GM21723 (cell line): ENCODE results near the gene AK5.
"Not testable (repeated sequence)": the region's sequence is repeated elsewhere in the genome, so short reads cannot be mapped to it uniquely, and the experiment has no call there.

Experiments
- ATAC-seq: cut with Tn5 transposase; IDR thresholded peaks from one replicate; pipeline ENCODE4 v1.9.1; 2021; ENCODE audit warnings: mild to moderate bottlenecking, moderate library complexity; ENCODE audit not compliant: unreplicated experiment

AK5 gene

GRCh38 chr1:77398152-77398551 lies 116.3 kb downstream of the AK5 start:
- no peak for ATAC-seq

GRCh38 chr1:77399250-77400086 lies 117.6 kb downstream of the AK5 start:
- no peak for ATAC-seq

GRCh38 chr1:77400781-77401180 lies 119.0 kb downstream of the AK5 start:
- no peak for ATAC-seq

GRCh38 chr1:77401384-77401783 lies 119.6 kb downstream of the AK5 start:
- no peak for ATAC-seq

- no peak for ATAC-seq
These were observed 123.4 kb downstream of the AK5 start for GRCh38 chr1:77405186-77405585.

- ATAC-seq: no peak
These were observed 124.8 kb downstream of the AK5 start for GRCh38 chr1:77406661-77407060.

- no peak for ATAC-seq
These were observed 126.0 kb downstream of the AK5 start for GRCh38 chr1:77407738-77408375.

GRCh38 chr1:77408933-77409332 lies 127.1 kb downstream of the AK5 start:
- not testable (repeated sequence) for ATAC-seq

GRCh38 chr1:77412069-77412819 lies 130.4 kb downstream of the AK5 start:
- ATAC-seq: no peak

- peak; percentile 55 for ATAC-seq
These were observed 131.2 kb downstream of the AK5 start for GRCh38 chr1:77412820-77413530.

- ATAC-seq: peak; percentile 90
These were observed 131.9 kb downstream of the AK5 start for GRCh38 chr1:77413541-77414335.

- ATAC-seq: no peak
These were observed 133.8 kb downstream of the AK5 start for GRCh38 chr1:77415579-77415978.

- ATAC-seq: no peak
These were observed 135.1 kb downstream of the AK5 start for GRCh38 chr1:77416692-77417450.

GRCh38 chr1:77418055-77418454 lies 136.2 kb downstream of the AK5 start:
- ATAC-seq: not testable (repeated sequence)

- ATAC-seq: peak; percentile 92
These were observed 139.8 kb downstream of the AK5 start for GRCh38 chr1:77421504-77422233.

GRCh38 chr1:77424236-77424635 lies 142.4 kb downstream of the AK5 start:
- ATAC-seq: no peak

- no peak for ATAC-seq
These were observed 146.2 kb downstream of the AK5 start for GRCh38 chr1:77428068-77428467.

GRCh38 chr1:77430966-77431690 lies 149.3 kb downstream of the AK5 start:
- ATAC-seq: no peak
